ENCODE data around the gene FYN.

GRCh38 chr6:111745636-111746035 lies 127.6 kb downstream of the FYN start:
- TF ChIP-seq, protein P1, sequence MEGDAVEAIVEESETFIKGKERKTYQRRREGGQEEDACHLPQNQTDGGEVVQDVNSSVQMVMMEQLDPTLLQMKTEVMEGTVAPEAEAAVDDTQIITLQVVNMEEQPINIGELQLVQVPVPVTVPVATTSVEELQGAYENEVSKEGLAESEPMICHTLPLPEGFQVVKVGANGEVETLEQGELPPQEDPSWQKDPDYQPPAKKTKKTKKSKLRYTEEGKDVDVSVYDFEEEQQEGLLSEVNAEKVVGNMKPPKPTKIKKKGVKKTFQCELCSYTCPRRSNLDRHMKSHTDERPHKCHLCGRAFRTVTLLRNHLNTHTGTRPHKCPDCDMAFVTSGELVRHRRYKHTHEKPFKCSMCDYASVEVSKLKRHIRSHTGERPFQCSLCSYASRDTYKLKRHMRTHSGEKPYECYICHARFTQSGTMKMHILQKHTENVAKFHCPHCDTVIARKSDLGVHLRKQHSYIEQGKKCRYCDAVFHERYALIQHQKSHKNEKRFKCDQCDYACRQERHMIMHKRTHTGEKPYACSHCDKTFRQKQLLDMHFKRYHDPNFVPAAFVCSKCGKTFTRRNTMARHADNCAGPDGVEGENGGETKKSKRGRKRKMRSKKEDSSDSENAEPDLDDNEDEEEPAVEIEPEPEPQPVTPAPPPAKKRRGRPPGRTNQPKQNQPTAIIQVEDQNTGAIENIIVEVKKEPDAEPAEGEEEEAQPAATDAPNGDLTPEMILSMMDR (conservative IDR thresholded peaks at IDR 0.05; ENCODE audit: low read depth, low read length): no peak
- no peak for TF ChIP-seq EZH2 (IDR thresholded peaks at IDR 0.05; ENCODE audit: borderline replicate concordance, low read depth, low read length, poor library complexity, severe bottlenecking)
